Measurements from ENCODE around the gene DLX5. TPM values are rescaled to one million over a fixed set of nuclear protein-coding genes. Genes with fewer than 3 reads are reported as not detected.

DLX5 gene
- total and polyA plus RNA-seq, 4 donors = 0.50 TPM; not detected in 3

GRCh38 chr7:96998744-96999143 is 25.9 kb downstream of the DLX5 start:
- Histone ChIP-seq H3K27ac (ENCODE audit: low read depth, low read length) (no peak overlapping the region), H3K36me3 (ENCODE audit: control insufficient read depth, insufficient read depth, low read length) (no peaks in the 10 kb centered on the region), H3K4me1 (ENCODE audit: control insufficient read depth, insufficient read depth, low read length) (peaks cover 13% of the 10 kb centered on the region), H3K27me3 (ENCODE audit: control insufficient read depth, insufficient read depth, low read length) (peaks cover 100% of the 10 kb centered on the region), H3K9me3 (ENCODE audit: control insufficient read depth, insufficient read depth, low read length) (no peaks in the 10 kb centered on the region), H3K4me3 (ENCODE audit: low read depth, low read length) (no peak overlapping the region)
- under 1% methylated on average over 11 of the region's 14 CpGs for WGBS (ENCODE audit: insufficient coverage)
- DNase-seq (ENCODE audit: low read depth in 4 of 6, low spot score in 6 of 6) = peak in 2 of 6 donors; percentile 6 to 20

GRCh38 chr7:96998333-96998732 is 26.3 kb downstream of the DLX5 start:
- Histone ChIP-seq H3K4me3 (ENCODE audit: low read depth, low read length) (no peak overlapping the region), H3K36me3 (ENCODE audit: control insufficient read depth, insufficient read depth, low read length) (no peaks in the 10 kb centered on the region), H3K9me3 (ENCODE audit: control insufficient read depth, insufficient read depth, low read length) (no peaks in the 10 kb centered on the region), H3K27me3 (ENCODE audit: control insufficient read depth, insufficient read depth, low read length) (peaks cover 100% of the 10 kb centered on the region), H3K4me1 (ENCODE audit: control insufficient read depth, insufficient read depth, low read length) (peaks cover 10% of the 10 kb centered on the region), H3K27ac (ENCODE audit: low read depth, low read length) (no peak overlapping the region)
- WGBS (ENCODE audit: insufficient coverage) = 0% methylated on average over 4 of the region's 11 CpGs
- peak in 1 of 6 donors; percentile 12 for DNase-seq (ENCODE audit: low read depth in 4 of 6, low spot score in 6 of 6)

GRCh38 chr7:96997512-96998032 is 27.1 kb downstream of the DLX5 start:
- no peak overlapping the region for H3K27ac ChIP-seq (ENCODE audit: low read depth, low read length)
- no peaks in the 10 kb centered on the region for H3K36me3 ChIP-seq (ENCODE audit: control insufficient read depth, insufficient read depth, low read length)
- H3K4me3 ChIP-seq (ENCODE audit: low read depth, low read length) = no peak overlapping the region
- WGBS (ENCODE audit: insufficient coverage) = under 1% methylated on average over 14 of the region's 23 CpGs
- DNase-seq (ENCODE audit: low read depth in 4 of 6, low spot score in 6 of 6) = peak in 2 of 6 donors; percentile 35 to 42
- no peaks in the 10 kb centered on the region for H3K9me3 ChIP-seq (ENCODE audit: control insufficient read depth, insufficient read depth, low read length)
- H3K4me1 ChIP-seq (ENCODE audit: control insufficient read depth, insufficient read depth, low read length) = peaks cover 12% of the 10 kb centered on the region
- peaks cover 100% of the 10 kb centered on the region for H3K27me3 ChIP-seq (ENCODE audit: control insufficient read depth, insufficient read depth, low read length)

GRCh38 chr7:96996958-96997511 is 27.6 kb downstream of the DLX5 start:
- WGBS (ENCODE audit: insufficient coverage) = 0% methylated on average over 3 of the region's 14 CpGs
- Histone ChIP-seq H3K27me3 (ENCODE audit: control insufficient read depth, insufficient read depth, low read length) (peaks cover 100% of the 10 kb centered on the region), H3K9me3 (ENCODE audit: control insufficient read depth, insufficient read depth, low read length) (no peaks in the 10 kb centered on the region), H3K4me1 (ENCODE audit: control insufficient read depth, insufficient read depth, low read length) (peaks cover 16% of the 10 kb centered on the region), H3K4me3 (ENCODE audit: low read depth, low read length) (no peak overlapping the region), H3K36me3 (ENCODE audit: control insufficient read depth, insufficient read depth, low read length) (no peaks in the 10 kb centered on the region), H3K27ac (ENCODE audit: low read depth, low read length) (no peak overlapping the region)
- DNase-seq (ENCODE audit: low read depth in 4 of 6, low spot score in 6 of 6) = peak in 2 of 6 donors; percentile 11 to 16

- Histone ChIP-seq H3K27me3 (ENCODE audit: control insufficient read depth, insufficient read depth, low read length) (peaks cover 99% of the 10 kb centered on the region), H3K4me3 (ENCODE audit: low read depth, low read length) (no peak overlapping the region)
These were observed 28.3 kb downstream of the DLX5 start for GRCh38 chr7:96996111-96996957.

GRCh38 chr7:96995406-96996110 is 29.1 kb downstream of the DLX5 start:
- no peak overlapping the region for H3K27ac ChIP-seq (ENCODE audit: low read depth, low read length)
- WGBS (ENCODE audit: insufficient coverage) = 0% methylated on average over 5 of the region's 6 CpGs
- DNase-seq (ENCODE audit: low read depth in 4 of 6, low spot score in 6 of 6) = no peak

More at GRCh38 chr7:96996111-96996957, 28.3 kb downstream of the DLX5 start:
- peak in 2 of 6 donors; percentile 8 to 27 for DNase-seq (ENCODE audit: low read depth in 4 of 6, low spot score in 6 of 6)
- Histone ChIP-seq H3K4me1 (ENCODE audit: control insufficient read depth, insufficient read depth, low read length) (peaks cover 16% of the 10 kb centered on the region), H3K36me3 (ENCODE audit: control insufficient read depth, insufficient read depth, low read length) (no peaks in the 10 kb centered on the region), H3K9me3 (ENCODE audit: control insufficient read depth, insufficient read depth, low read length) (no peaks in the 10 kb centered on the region), H3K27ac (ENCODE audit: low read depth, low read length) (no peak overlapping the region)
- 0% methylated on average over 26 of the region's 32 CpGs for WGBS (ENCODE audit: insufficient coverage)

GRCh38 chr7:96993980-96994379 is 30.7 kb downstream of the DLX5 start:
- H3K36me3 ChIP-seq (ENCODE audit: control insufficient read depth, insufficient read depth, low read length) = no peaks in the 10 kb centered on the region
- no CpG with 5 or more reads among the region's 1 CpG for whole genome bisulfite sequencing (ENCODE audit: insufficient coverage)
- no peak overlapping the region for H3K4me3 ChIP-seq (ENCODE audit: low read depth, low read length)
- H3K27me3 ChIP-seq (ENCODE audit: control insufficient read depth, insufficient read depth, low read length) = peaks cover 98% of the 10 kb centered on the region
- H3K9me3 ChIP-seq (ENCODE audit: control insufficient read depth, insufficient read depth, low read length) = no peaks in the 10 kb centered on the region
- H3K4me1 ChIP-seq (ENCODE audit: control insufficient read depth, insufficient read depth, low read length) = peaks cover 16% of the 10 kb centered on the region
- DNase-seq (ENCODE audit: low read depth in 4 of 6, low spot score in 6 of 6) = no peak
- no peak overlapping the region for H3K27ac ChIP-seq (ENCODE audit: low read depth, low read length)

More at GRCh38 chr7:96995406-96996110, 29.1 kb downstream of the DLX5 start:
- Histone ChIP-seq H3K4me3 (ENCODE audit: low read depth, low read length) (no peak overlapping the region), H3K9me3 (ENCODE audit: control insufficient read depth, insufficient read depth, low read length) (no peaks in the 10 kb centered on the region), H3K27me3 (ENCODE audit: control insufficient read depth, insufficient read depth, low read length) (peaks cover 98% of the 10 kb centered on the region), H3K4me1 (ENCODE audit: control insufficient read depth, insufficient read depth, low read length) (peaks cover 16% of the 10 kb centered on the region), H3K36me3 (ENCODE audit: control insufficient read depth, insufficient read depth, low read length) (no peaks in the 10 kb centered on the region)

- H3K4me1 ChIP-seq (ENCODE audit: control insufficient read depth, insufficient read depth, low read length) = peaks cover 14% of the 10 kb centered on the region
- 2% methylated on average over 18 of the region's 27 CpGs for WGBS (ENCODE audit: insufficient coverage)
- no peak overlapping the region for H3K27ac ChIP-seq (ENCODE audit: low read depth, low read length)
These were observed 31.4 kb downstream of the DLX5 start for GRCh38 chr7:96993094-96993865.

More at GRCh38 chr7:96993094-96993865, 31.4 kb downstream of the DLX5 start:
- H3K27me3 ChIP-seq (ENCODE audit: control insufficient read depth, insufficient read depth, low read length) = peaks cover 98% of the 10 kb centered on the region
- H3K9me3 ChIP-seq (ENCODE audit: control insufficient read depth, insufficient read depth, low read length) = no peaks in the 10 kb centered on the region
- peak in 2 of 6 donors; percentile 9 to 57 for DNase-seq (ENCODE audit: low read depth in 4 of 6, low spot score in 6 of 6)
- no peaks in the 10 kb centered on the region for H3K36me3 ChIP-seq (ENCODE audit: control insufficient read depth, insufficient read depth, low read length)
- no peak overlapping the region for H3K4me3 ChIP-seq (ENCODE audit: low read depth, low read length)

Measured in spinal cord (tissue), 10 donors.